Measurements from ENCODE around the gene MB21D2. TPM values are rescaled to one million over a fixed set of nuclear protein-coding genes. Genes with fewer than 3 reads are reported as not detected.

The MB21D2 gene
- polyA plus RNA-seq, 3 donors = 14.0 to 18.6 (median 15.4) TPM

- no peak for DNase-seq
Measured at GRCh38 chr3:192894676-192895075, 23.0 kb downstream of the MB21D2 start.

- no peak for DNase-seq
Measured at GRCh38 chr3:192892981-192893700, 24.5 kb downstream of the MB21D2 start.

GRCh38 chr3:192890347-192891335, 27.0 kb downstream of the MB21D2 start:
- no peak for DNase-seq

- DNase-seq = no peak
Measured at GRCh38 chr3:192889679-192890078, 28.0 kb downstream of the MB21D2 start.

GRCh38 chr3:192888190-192888589, 29.5 kb downstream of the MB21D2 start:
- no peak for DNase-seq

GRCh38 chr3:192887701-192888100, 30.0 kb downstream of the MB21D2 start:
- DNase-seq = no peak

GRCh38 chr3:192887047-192887446, 30.6 kb downstream of the MB21D2 start:
- no peak for DNase-seq

DNA sequence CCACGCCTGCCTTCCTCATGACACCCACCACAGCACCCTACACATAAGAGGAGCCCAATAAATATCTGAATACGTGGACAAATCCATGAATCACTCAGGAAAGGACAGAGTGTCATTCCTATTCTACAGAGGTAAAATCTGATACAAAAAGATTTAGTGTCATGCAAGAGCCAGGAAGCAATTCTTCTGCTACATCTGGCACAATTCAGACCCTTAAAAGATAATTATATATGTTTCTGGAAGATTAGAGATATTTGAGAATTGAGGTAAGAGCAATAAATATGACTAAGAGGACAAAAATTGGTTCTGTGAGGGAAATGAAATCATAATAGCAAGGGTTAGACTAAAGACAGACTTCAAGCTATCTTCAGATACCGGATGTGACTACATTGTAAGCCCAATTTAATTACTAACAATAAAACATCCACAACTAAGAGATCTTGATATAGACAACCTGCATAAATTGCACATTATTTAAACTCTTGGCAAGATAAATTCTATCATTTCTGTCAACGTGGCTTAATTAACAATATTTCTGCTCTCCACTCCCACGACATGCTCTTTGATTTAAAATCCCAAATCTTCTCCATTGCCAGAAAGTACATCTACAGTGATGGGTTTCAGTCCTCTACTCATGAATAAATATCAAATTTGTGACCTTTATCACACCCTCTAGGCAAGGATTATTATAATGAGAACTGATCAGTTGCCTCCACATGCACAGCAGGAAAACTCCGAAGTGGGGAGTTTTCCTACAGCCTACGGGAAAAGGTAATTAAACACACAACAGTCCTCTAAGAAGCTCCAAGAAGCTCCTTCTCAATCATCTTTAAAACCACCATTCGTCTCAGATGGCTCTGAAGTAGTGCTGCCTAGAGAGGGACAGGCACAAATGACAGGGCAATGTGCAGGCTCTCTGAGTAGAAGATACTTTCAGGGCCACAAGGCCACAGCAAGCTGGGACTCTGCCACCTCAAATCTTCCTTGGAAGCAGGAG, 32.6 kb downstream of the MB21D2 start:
- DNase-seq = no peak

- DNase-seq = no peak
Measured at GRCh38 chr3:192883512-192883911, 34.1 kb downstream of the MB21D2 start.

- no peak for DNase-seq
Measured at GRCh38 chr3:192881159-192881786, 36.4 kb downstream of the MB21D2 start.

- no peak for DNase-seq
Measured at GRCh38 chr3:192880313-192880712, 37.3 kb downstream of the MB21D2 start.

DNA sequence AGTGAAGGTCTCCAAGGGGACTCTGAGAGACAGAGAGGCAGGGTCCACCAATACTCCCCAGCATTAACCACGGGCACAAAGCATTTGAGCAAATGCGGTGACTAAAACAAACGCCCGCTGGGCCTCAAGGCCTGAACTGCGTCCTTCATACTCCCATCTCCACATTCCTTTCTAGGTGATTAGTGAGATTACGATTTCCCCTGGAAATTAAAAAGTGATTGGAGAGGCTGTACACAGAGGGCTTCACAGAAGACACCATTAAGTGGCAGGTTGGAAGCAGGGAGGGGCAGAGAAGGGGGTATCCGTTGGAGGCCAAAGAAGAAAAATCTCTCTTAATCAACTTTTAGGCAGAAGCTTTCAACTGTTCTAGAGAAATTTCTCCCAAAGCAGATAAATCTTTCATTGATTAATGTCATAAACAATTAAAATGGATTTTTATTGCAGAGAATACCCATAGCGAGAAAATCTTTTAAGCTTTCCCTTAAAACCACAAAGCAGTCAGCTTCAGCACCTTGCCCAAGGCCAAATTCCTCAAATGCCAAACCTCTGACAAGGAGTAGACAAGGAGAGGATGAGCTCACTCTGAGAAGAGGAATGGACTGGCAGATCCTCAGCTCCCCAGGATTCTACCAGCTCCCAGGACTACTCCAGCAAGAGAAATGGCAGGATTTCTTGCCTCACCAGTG, 38.2 kb downstream of the MB21D2 start:
- peak; percentile 71 for DNase-seq

GRCh38 chr3:192875971-192876565, 41.6 kb downstream of the MB21D2 start:
- DNase-seq = no peak

DNA sequence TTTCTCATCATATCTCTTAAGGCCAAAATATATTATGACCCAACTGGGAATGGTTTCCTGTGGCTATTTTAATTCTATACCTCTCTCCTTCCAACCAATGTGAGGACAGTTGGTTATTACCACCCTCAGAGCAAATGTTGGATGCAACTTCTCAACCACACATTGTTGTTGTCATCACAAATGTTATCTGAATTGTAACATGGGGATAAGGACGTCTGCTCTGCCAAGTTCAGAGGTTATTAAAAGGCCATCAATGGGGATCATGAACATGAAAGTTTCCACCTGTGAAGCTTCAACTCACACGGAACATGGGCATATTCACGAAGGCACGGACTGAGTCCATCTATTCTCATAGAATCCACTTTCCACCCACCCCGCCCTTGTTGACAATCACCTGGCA, 46.8 kb downstream of the MB21D2 start:
- DNase-seq = no peak

- no peak for DNase-seq
Measured at GRCh38 chr3:192869131-192870031, 48.3 kb downstream of the MB21D2 start.

DNA sequence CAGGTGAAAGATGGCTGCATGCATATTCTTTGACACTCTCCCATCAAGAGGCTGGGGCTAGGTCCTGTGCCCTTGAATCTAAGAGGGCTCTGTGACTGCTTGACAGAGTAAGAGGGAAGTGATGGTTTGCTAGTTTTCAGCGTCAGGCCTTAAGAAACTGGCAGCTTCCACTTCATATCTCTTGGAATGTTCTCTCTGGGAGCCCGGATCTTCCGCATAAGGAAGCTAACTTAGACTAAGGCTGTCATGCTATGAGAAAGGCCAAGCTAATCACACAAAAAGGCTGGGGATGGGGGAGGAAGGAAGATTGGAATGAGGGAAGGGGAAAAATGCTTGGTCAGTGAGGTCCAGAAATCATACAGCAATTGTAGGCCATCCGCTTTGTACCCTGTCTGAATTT, 50.0 kb downstream of the MB21D2 start:
- no peak for DNase-seq

DNA sequence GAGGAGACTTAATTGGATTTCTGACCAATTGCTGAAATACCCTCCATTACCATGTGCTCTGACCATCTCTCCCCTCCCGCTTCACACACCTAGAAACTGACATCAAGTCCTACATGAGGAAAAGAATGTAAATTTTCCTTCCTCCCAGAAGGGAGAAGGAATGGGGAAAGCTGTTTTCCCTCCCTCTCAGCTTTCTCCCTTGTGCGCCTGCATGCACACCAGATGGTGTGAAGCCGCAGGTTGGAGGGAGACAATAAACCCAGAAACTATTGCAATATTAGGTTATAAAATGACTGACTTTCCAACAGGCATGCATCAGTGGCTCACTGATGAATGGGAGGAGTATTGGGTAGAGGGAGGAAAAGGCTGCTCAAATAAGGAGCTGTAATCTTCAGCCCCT, 50.9 kb downstream of the MB21D2 start:
- DNase-seq = no peak

DNA sequence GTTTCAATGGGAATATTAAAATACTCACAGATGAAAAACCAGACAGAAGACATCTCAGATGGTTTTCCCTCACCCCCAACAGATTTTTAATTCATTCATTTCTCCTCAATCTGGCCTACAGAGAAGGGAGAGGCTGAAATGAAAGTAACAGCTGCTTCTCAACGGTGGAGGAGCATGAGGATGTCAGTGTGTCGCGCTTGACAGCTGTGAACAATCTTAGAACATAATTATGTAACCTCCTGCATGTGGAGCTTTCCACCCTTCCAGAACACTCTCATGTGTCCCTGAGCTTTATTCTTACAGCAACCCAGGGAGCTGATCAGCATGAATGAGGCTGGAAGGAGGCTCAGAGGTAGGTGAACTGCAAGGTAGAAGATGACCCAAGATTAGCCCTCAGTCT, 52.7 kb downstream of the MB21D2 start:
- DNase-seq = peak; percentile 55

DNA sequence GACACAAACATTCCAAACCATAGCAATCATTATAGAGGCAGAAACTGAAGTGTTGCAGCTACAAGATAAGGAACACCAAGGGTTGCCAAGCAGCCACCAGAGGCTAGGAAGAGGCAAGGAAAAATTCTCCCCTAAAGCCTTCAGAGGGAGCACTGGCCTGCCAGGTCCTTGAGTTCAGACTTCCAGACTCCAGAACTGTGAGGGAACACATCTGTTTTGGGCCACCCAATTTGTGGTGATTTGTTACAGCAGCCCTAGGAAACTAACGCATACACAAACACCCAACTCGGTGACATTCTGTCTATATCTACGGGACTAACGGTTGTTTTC, 54.6 kb downstream of the MB21D2 start:
- DNase-seq = no peak

All from renal pelvis (tissue), 4 donors.